GM12875 (cell line): ENCODE results near the gene GPR179.
"Not testable (repeated sequence)": the region's sequence is repeated elsewhere in the genome, so short reads cannot be mapped to it uniquely, and the experiment has no call there.

Source experiments
- H3K4me3 ChIP-seq: one replicate; pipeline ENCODE4 v1.5.1; 2011; ENCODE audit warnings: low read depth, low read length, control low read depth
- TF ChIP-seq, protein P1 (sequence below): IDR thresholded peaks from 2 replicates; pipeline ENCODE4 v1.5.1; 2011; ENCODE audit warnings: low read depth, mild to moderate bottlenecking, control low read depth, inconsistent platforms, low read length, moderate library complexity, borderline replicate concordance; ENCODE audit not compliant: insufficient read depth

GPR179 gene

DNA sequence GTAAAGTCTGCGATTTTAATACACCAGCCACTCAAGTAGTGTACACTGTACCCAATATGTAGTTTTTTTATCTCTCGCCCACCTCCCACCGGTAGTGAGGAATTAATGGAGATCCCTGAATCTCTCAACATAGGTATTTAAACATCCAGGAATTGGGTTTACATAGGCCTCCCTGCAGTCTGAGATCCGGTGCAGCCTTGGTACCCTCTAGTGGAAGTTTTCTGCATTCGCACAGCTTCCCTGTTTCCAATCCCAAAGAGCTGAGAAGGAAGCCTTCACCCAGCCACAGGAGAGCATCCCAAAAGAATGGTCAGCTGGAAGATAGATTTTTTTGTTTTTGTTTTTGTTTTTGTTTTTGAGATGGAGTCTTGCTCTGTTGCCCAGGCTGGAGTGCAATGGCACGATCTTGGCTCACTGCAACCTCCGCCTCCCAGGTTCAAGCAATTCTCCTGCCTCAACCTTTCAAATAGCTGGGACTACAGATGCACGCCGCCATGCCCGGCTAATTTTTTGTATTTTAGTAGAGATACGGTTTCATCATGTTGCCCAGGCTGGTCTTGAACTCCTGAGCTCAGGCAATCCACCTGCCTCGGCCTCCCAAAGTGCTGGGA is 55.4 kb downstream of the GPR179 start:
- TF ChIP-seq, protein P1, sequence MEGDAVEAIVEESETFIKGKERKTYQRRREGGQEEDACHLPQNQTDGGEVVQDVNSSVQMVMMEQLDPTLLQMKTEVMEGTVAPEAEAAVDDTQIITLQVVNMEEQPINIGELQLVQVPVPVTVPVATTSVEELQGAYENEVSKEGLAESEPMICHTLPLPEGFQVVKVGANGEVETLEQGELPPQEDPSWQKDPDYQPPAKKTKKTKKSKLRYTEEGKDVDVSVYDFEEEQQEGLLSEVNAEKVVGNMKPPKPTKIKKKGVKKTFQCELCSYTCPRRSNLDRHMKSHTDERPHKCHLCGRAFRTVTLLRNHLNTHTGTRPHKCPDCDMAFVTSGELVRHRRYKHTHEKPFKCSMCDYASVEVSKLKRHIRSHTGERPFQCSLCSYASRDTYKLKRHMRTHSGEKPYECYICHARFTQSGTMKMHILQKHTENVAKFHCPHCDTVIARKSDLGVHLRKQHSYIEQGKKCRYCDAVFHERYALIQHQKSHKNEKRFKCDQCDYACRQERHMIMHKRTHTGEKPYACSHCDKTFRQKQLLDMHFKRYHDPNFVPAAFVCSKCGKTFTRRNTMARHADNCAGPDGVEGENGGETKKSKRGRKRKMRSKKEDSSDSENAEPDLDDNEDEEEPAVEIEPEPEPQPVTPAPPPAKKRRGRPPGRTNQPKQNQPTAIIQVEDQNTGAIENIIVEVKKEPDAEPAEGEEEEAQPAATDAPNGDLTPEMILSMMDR = 0 out of 2 replicates have a peak, but pooled peaks have one; percentile 23
- not testable (repeated sequence) for H3K4me3 ChIP-seq

DNA sequence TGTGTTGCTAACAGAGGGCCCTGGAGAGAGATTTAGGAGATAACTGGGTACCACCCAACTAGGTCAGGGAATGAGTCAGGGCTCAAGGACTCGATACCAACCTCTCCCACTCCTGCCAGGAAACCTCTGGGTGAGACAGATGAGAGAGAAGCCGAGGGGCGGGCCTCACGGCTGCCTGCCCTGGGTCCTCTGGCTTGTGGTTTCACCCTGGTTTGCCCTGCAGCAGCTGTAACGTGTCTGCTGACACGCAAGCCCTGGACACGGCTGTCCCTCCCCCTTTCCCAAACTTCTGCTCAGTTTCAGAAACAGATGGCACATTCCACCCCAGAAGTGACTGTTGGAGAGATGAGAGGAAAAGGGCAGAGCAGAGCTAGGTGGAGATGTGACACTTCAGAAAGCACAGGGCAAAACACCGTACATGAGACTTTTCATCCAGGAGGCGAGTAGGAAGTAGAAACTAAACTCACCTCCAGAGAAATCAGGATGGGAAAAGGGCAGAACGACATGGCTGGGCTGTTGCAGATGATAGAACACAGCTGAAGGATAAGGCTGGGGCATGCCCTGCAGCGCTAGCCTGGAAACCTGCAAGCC is 57.2 kb downstream of the GPR179 start:
- H3K4me3 ChIP-seq = not testable (repeated sequence)

DNA sequence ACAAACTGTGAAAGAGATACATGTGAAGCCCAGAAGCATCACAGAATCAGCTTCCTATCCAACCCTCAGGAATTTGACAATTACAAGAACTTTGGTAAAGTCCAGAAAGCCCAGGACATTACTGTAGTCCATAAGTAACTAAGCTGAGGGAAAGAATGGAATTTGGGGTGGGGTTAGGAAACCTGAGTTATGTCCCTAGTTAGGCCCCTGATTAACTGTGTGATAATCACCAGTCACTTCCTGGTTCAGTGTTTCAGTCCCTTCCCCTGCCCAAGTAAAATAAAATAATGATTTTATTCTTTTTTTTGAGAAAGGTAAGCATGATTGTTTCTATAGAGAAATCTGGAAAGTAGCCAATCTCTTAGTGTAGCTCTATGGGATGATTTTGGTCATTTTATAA is 57.8 kb downstream of the GPR179 start:
- not testable (repeated sequence) for H3K4me3 ChIP-seq
